PC-3 (cell line): ENCODE data around the gene EGFL8. TPM values are rescaled to one million over a fixed set of nuclear protein-coding genes. Genes with fewer than 3 reads are reported as not detected.

Experiments
- ATAC-seq: fragments of 200-7000 bp; cut with Tn5 transposase; 2 replicates; pipeline ENCODE4 v1.9.1; 2020; ENCODE audit warnings: mild to moderate bottlenecking, moderate library complexity
- BruUV-seq: library from RNA; stranded (reverse); fragments of 400-500 nt; replicated peaks from 2 replicates; lab custom pipeline; 2021; lab: Mats Ljungman, UMichigan
- CTCF ChIA-PET: fragments of 300-600 bp; sonication (Branson Sonifier 250); formaldehyde crosslinking; loops from one replicate; lab custom pipeline; 2022; ENCODE audit warnings: antibody characterized with exemption; lab: Charles Lee
- POLR2A ChIA-PET: fragments of 300-600 bp; sonication (Branson Sonifier 250); formaldehyde crosslinking; loops from one replicate; lab custom pipeline; 2022; ENCODE audit warnings: antibody characterized with exemption; ENCODE audit not compliant: unreplicated experiment; lab: Charles Lee
- DNase-seq: peaks from one replicate; pipeline ENCODE4 v3.0.0-alpha.2; 2015
- H2AFZ ChIP-seq: fragments of 300-600 bp; sonication (generic); 2 replicates; pipeline ENCODE4 v1.6.0; 2016; ENCODE audit warnings: antibody characterized with exemption, low read length
- H3F3A ChIP-seq: fragments of 300-600 bp; sonication (generic); one replicate; pipeline ENCODE4 v1.6.0; 2017; ENCODE audit warnings: antibody characterized with exemption, low read length, control low read depth, mild to moderate bottlenecking; ENCODE audit not compliant: unreplicated experiment
- H3K27ac ChIP-seq: fragments of 300-600 bp; sonication (generic); 2 replicates; pipeline ENCODE4 v1.5.1; 2016; ENCODE audit warnings: mild to moderate bottlenecking, low read length
- H3K27me3 ChIP-seq: fragments of 300-600 bp; sonication (generic); 2 replicates; pipeline ENCODE4 v1.6.1; 2016; ENCODE audit warnings: low read length, mixed read lengths
- H3K36me3 ChIP-seq: fragments of 300-600 bp; sonication (generic); 2 replicates; pipeline ENCODE4 v1.6.1; 2016; ENCODE audit warnings: low read depth, mixed run types, low read length, mixed read lengths
- H3K4me1 ChIP-seq: fragments of 300-600 bp; sonication (generic); 2 replicates; pipeline ENCODE4 v1.5.1; 2016; ENCODE audit warnings: low read length; ENCODE audit not compliant: insufficient read depth
- H3K4me2 ChIP-seq: fragments of 300-600 bp; sonication (generic); 2 replicates; pipeline ENCODE4 v1.6.0; 2016; ENCODE audit warnings: low read length
- H3K4me3 ChIP-seq: fragments of 300-600 bp; sonication (generic); 2 replicates; pipeline ENCODE4 v1.5.1; 2016; ENCODE audit warnings: mild to moderate bottlenecking, low read length, mixed read lengths
- H3K79me2 ChIP-seq: fragments of 300-600 bp; sonication (generic); 2 replicates; pipeline ENCODE4 v1.6.1; 2017; ENCODE audit warnings: low read length, mixed read lengths
- H3K9ac ChIP-seq: fragments of 300-600 bp; sonication (generic); 2 replicates; pipeline ENCODE4 v1.6.0; 2016; ENCODE audit warnings: mild to moderate bottlenecking, low read length
- H3K9me2 ChIP-seq: fragments of 300-600 bp; sonication (generic); replicated peaks from 2 replicates; pipeline ENCODE4 v1.6.1; 2016; ENCODE audit warnings: mixed run types, low read length, mixed read lengths
- H3K9me3 ChIP-seq: fragments of 300-600 bp; sonication (generic); 2 replicates; pipeline ENCODE4 v1.6.1; 2016; ENCODE audit warnings: low read length, mixed read lengths
- H4K20me1 ChIP-seq: fragments of 300-600 bp; sonication (generic); 2 replicates; pipeline ENCODE4 v1.6.1; 2016; ENCODE audit warnings: low read length, mixed read lengths
- CTCF ChIP-seq: fragments of 300-600 bp; sonication (generic); conservative IDR thresholded peaks from 2 replicates; pipeline ENCODE4 v1.5.1; 2017; ENCODE audit warnings: antibody characterized with exemption, low read depth, mild to moderate bottlenecking, low read length
- EZH2 ChIP-seq: fragments of 300-600 bp; sonication (generic); IDR thresholded peaks from one replicate; pipeline ENCODE4 v1.6.1; 2017; ENCODE audit warnings: antibody characterized with exemption, mild to moderate bottlenecking, low read length; ENCODE audit not compliant: unreplicated experiment
- EZH2phosphoT487 ChIP-seq: fragments of 300-600 bp; sonication (generic); IDR thresholded peaks from 2 replicates; pipeline ENCODE4 v1.6.1; 2018; ENCODE audit warnings: mild to moderate bottlenecking, antibody characterized with exemption, low read length, borderline replicate concordance
- intact Hi-C: fragments of 100-400 bp; cut with micrococcal nuclease; formaldehyde crosslinking; loops from 2 replicates; pipeline ENCODE4 v1.9.0; 2023
- total RNA-seq: library from RNA; depleted of rRNA; stranded (reverse); fragments of >200 nt; gene quantifications from 2 replicates; pipeline ENCODE4 v1.2.3, GENCODE V29; 2014

EGFL8 gene
- total RNA-seq, 1 experiment from 2014 or later, result 7.9 TPM

- Histone ChIP-seq H3K9me2 (no peaks in the 10 kb centered on the region), H3K27me3 (no peaks in the 10 kb centered on the region), H3K79me2 (peaks cover 21% of the 10 kb centered on the region), H3K4me1 (peaks cover 11% of the 10 kb centered on the region), H3K4me3 (no peak overlapping the region), H4K20me1 (no peaks in the 10 kb centered on the region), H3K9me3 (no peaks in the 10 kb centered on the region), H2AFZ (no peak overlapping the region), H3K27ac (no peak overlapping the region), H3F3A (no peaks in the 10 kb centered on the region), H3K4me2 (no peak overlapping the region), H3K9ac (no peak overlapping the region), H3K36me3 (peaks cover 16% of the 10 kb centered on the region; the same call in 1 of the 2 replicates)
- POLR2A ChIA-PET, result no interaction called here
- TF ChIP-seq EZH2 (no peak), EZH2phosphoT487 (no peak), CTCF (no peak)
- ATAC-seq (no peak), DNase-seq (no peak)
- CTCF ChIA-PET, result no interaction called here
- BruUV-seq, result no TSS peak
- intact Hi-C loops, result no loop called here
These were observed 6.8 kb downstream of the EGFL8 start for GRCh38 chr6:32171234-32171633.

GRCh38 chr6:32173051-32173727 lies 8.8 kb downstream of the EGFL8 start:
- Histone ChIP-seq H3K9me2 (no peaks in the 10 kb centered on the region), H4K20me1 (no peaks in the 10 kb centered on the region), H3K27ac (no peak overlapping the region), H3K4me2 (no peak overlapping the region), H3K79me2 (peaks cover 21% of the 10 kb centered on the region), H3K4me1 (peaks cover 26% of the 10 kb centered on the region), H3K9me3 (no peaks in the 10 kb centered on the region), H3F3A (no peaks in the 10 kb centered on the region), H3K27me3 (no peaks in the 10 kb centered on the region), H3K36me3 (0 out of 2 replicates have a peak, but pooled peaks cover 3% of the 10 kb centered on the region), H3K9ac (no peak overlapping the region), H3K4me3 (no peak overlapping the region), H2AFZ (no peak overlapping the region)
- no peak for DNase-seq
- no peak for TF ChIP-seq EZH2phosphoT487
- no peak for TF ChIP-seq CTCF
- no peak for TF ChIP-seq EZH2
- ChIA-PET CTCF (no interaction called here), POLR2A (no interaction called here)
- no TSS peak for BruUV-seq
- intact Hi-C loops, result no loop called here
- ATAC-seq, result no peak

- no peaks in the 10 kb centered on the region for H3F3A ChIP-seq
- 0 out of 2 replicates have a peak, but pooled peaks cover 3% of the 10 kb centered on the region for H3K36me3 ChIP-seq
- ChIA-PET POLR2A (no interaction called here), CTCF (no interaction called here)
- H3K27ac ChIP-seq, result no peak overlapping the region
- H3K9me3 ChIP-seq, result no peaks in the 10 kb centered on the region
- ATAC-seq (no peak), DNase-seq (no peak)
- H3K79me2 ChIP-seq, result peaks cover 31% of the 10 kb centered on the region
- H3K9ac ChIP-seq, result no peak overlapping the region
- peak overlapping the region; percentile 93 for H3K4me2 ChIP-seq
- no peak overlapping the region for H2AFZ ChIP-seq
- peaks cover 31% of the 10 kb centered on the region for H3K4me1 ChIP-seq
- H3K9me2 ChIP-seq, result no peaks in the 10 kb centered on the region
- intact Hi-C loops, result no loop called here
- no peak for TF ChIP-seq CTCF
- TF ChIP-seq EZH2phosphoT487, result no peak
- TF ChIP-seq EZH2, result no peak
- H3K4me3 ChIP-seq, result 0 out of 2 replicates have a peak overlapping the region, but pooled peaks have one; percentile 94
- no peaks in the 10 kb centered on the region for H4K20me1 ChIP-seq
- no peaks in the 10 kb centered on the region for H3K27me3 ChIP-seq
- no TSS peak for BruUV-seq
These were observed 10.0 kb downstream of the EGFL8 start for GRCh38 chr6:32174416-32174815.
